IPS-15b (cell line): ENCODE data around the gene KCNK17.
"Not testable (repeated sequence)": the region's sequence is repeated elsewhere in the genome, so short reads cannot be mapped to it uniquely, and the experiment has no call there.

Experiments used
- H3K27me3 ChIP-seq: one replicate; pipeline ENCODE4 v1.6.1; 2013; ENCODE audit warnings: low read length; ENCODE audit not compliant: control insufficient read depth, insufficient read depth
- H3K36me3 ChIP-seq: one replicate; pipeline ENCODE4 v1.6.1; 2013; ENCODE audit warnings: low read length; ENCODE audit not compliant: control insufficient read depth, insufficient read depth
- H3K4me1 ChIP-seq: one replicate; pipeline ENCODE4 v1.6.1; 2013; ENCODE audit warnings: mild to moderate bottlenecking, low read length; ENCODE audit not compliant: control insufficient read depth, insufficient read depth
- H3K4me3 ChIP-seq: one replicate; pipeline ENCODE4 v1.5.1; 2013; ENCODE audit warnings: low read depth, low read length
- H3K9ac ChIP-seq: one replicate; pipeline ENCODE4 v1.6.1; 2013; ENCODE audit warnings: low read depth, mild to moderate bottlenecking, low read length
- H3K9me3 ChIP-seq: one replicate; pipeline ENCODE4 v1.6.1; 2013; ENCODE audit warnings: mild to moderate bottlenecking, low read length; ENCODE audit not compliant: control insufficient read depth, insufficient read depth

KCNK17 gene

DNA sequence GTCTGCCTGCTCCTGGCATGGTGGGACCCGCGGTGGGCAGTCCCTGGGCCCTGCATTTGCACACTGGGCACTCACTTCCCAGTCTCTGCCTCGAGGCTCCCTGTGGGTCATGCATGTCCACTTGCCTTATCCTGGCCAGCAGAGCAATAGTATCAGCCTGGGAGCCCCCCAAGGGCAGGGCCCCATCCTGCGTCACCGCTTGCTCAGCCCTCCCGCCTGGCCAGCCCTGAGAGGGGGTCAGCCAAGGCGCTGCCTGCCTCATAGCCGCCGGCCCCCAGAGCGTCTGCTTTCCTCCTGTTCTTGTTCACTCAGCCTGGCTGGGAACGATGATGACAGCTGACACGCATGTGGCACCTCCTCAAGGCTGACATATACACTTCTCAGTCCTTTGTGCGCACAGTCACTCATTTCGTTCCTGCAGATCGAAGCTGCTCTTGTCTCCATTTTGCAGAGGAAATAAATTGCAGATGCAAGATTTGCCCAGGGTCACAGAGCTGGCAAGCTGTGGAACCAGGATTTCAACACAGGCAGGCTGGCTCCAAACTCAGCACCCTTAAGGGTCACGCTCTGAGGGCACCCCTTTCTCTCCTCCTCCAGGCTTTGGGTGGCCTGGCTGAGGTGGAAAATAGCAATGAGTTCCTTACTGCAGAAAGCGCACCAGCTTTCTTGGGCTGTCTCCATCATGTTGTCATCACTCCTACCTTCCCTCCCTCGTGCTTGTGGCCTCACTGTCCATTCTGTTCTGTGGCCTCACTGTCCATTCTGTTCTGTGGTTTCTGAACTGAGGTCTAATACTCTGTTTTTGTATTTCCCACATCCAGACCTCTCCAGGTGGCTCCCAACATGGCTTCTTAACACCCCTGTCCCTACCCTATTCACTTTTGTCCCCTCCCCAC is 17.2 kb downstream of the KCNK17 start:
- Histone ChIP-seq H3K4me3 (no peak overlapping the region), H3K4me1 (peaks cover 3% of the 10 kb centered on the region), H3K9ac (no peak overlapping the region), H3K9me3 (no peaks in the 10 kb centered on the region), H3K27me3 (no peaks in the 10 kb centered on the region), H3K36me3 (no peaks in the 10 kb centered on the region)

DNA sequence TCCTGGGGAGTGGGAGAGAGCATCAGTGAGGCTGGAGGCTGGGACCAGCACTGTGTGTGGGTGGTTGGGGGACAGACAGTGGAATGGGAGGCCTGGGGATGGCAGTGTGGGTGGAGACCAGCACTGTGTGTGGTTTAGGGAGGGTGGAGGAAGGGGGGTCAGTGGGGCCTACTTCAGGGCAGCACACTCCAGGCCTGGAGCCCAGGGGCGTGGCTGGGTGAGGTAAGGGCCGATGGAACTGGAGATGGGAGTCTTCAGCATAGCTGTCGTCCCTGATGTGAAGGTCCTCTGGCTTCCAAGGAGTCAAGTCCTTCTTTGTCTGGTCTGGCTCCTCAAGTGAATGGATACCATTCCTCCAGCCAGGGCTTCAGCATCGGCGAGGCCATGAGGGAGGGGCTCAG is 18.6 kb downstream of the KCNK17 start:
- no peaks in the 10 kb centered on the region for H3K36me3 ChIP-seq
- no peak overlapping the region for H3K9ac ChIP-seq
- H3K4me3 ChIP-seq, result no peak overlapping the region
- H3K27me3 ChIP-seq, result no peaks in the 10 kb centered on the region
- no peaks in the 10 kb centered on the region for H3K9me3 ChIP-seq
- H3K4me1 ChIP-seq, result peaks cover 10% of the 10 kb centered on the region

DNA sequence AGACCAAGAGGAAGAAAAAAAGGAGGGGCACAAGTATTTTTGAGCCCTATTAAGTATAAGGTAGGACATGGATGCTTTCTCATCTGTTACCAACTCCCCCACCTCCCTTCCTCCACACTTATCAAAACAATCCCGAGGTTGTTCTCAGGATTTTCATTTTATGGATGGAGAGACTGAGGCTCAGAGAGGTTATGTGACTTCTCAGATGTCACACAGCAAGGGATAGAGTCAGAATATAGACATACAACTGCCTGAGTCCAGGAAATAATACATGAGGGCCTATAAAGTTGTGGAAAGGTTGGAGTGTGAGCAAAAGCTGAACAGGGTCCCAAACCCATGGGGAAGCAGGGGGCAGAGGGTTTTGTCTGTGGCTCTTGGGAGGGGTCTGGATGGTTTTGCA is 19.3 kb downstream of the KCNK17 start:
- H3K27me3 ChIP-seq, result no peaks in the 10 kb centered on the region
- H3K4me3 ChIP-seq, result no peak overlapping the region
- no peaks in the 10 kb centered on the region for H3K36me3 ChIP-seq
- no peak overlapping the region for H3K9ac ChIP-seq
- H3K4me1 ChIP-seq, result peaks cover 10% of the 10 kb centered on the region
- H3K9me3 ChIP-seq, result no peaks in the 10 kb centered on the region

DNA sequence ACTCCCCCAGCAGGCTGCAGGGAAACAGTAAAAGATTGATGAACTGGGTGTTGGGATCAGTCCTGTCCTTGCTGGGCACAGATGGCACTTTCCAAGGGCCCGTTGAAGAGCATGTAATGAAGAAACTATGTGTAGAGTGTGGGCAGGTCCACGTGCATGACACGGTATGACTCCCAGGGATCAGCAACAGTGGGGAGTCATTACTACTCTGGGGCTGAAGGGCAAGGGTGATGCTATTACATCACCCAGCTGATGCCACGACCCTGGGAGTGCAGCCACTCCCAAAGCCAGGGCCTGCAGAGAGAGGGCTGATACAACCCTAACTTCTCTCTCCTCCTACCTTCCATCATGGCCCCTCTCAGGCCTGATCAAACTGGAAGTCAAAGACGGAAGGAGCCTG is 20.1 kb downstream of the KCNK17 start:
- H3K4me1 ChIP-seq, result peaks cover 10% of the 10 kb centered on the region
- no peaks in the 10 kb centered on the region for H3K36me3 ChIP-seq
- no peaks in the 10 kb centered on the region for H3K27me3 ChIP-seq
- H3K9ac ChIP-seq, result no peak overlapping the region
- no peaks in the 10 kb centered on the region for H3K9me3 ChIP-seq
- H3K4me3 ChIP-seq, result no peak overlapping the region

DNA sequence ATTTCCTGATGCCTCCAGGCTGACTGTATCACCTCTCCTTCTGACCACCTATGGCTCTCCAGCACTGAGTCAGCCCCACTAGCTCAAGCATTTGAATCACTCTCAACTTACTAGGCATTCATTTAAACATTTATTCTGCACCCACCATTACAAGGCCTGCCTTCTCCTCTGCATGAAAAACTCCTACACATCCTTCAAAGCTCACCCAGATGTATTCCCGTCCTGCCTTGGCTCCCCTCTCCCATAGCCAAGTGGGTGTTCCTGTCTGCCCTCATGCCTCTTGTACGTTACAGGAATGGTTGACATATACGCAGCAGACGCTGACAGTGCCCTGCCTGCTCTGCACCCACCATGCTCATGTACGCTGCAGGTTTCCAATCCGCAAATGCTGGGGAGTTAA is 21.6 kb downstream of the KCNK17 start:
- H3K9me3 ChIP-seq, result no peaks in the 10 kb centered on the region
- no peak overlapping the region for H3K4me3 ChIP-seq
- H3K4me1 ChIP-seq, result peaks cover 10% of the 10 kb centered on the region
- H3K9ac ChIP-seq, result no peak overlapping the region
- H3K36me3 ChIP-seq, result no peaks in the 10 kb centered on the region
- H3K27me3 ChIP-seq, result no peaks in the 10 kb centered on the region

DNA sequence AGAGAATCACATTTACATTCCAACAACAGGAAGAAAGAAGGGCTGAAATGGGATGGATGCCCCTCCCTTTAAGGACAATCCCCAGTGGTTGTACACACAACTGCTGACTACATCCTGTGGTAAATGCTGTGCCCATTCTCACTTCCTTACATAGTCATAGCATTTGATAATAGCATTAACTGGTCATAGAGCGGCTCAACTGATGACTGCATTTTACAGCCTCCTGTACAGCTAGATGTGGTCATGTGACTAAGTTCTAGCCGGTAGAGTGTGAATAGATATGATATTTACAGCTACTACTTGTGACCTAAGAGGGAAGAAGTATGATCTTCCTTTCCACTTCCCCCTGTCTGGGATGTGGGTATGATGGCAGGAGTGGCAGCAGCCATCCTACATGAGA is 24.7 kb downstream of the KCNK17 start:
- H3K27me3 ChIP-seq, result no peaks in the 10 kb centered on the region
- no peak overlapping the region for H3K9ac ChIP-seq
- no peak overlapping the region for H3K4me3 ChIP-seq
- peaks cover 10% of the 10 kb centered on the region for H3K4me1 ChIP-seq
- H3K9me3 ChIP-seq, result no peaks in the 10 kb centered on the region
- no peaks in the 10 kb centered on the region for H3K36me3 ChIP-seq

DNA sequence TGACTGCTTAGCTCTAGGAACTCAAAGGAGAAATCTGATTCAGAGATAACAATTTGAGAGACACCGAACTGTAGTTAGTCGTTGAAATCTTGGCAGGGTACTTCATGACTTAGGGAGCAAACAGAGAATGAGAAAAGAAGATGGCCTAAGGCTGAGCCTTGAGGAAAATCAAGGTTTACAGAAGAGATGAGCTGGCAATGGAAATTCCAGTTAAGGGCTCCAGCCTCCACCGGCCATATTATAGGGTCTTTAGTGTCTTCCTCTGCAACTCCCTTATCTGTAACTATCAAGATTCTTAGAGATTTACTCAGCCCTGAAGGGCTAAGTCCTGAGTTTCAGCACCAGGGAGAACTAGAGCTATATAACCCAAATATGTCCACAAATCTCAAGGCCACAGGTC is 26.6 kb downstream of the KCNK17 start:
- peaks cover 10% of the 10 kb centered on the region for H3K4me1 ChIP-seq
- H3K27me3 ChIP-seq, result no peaks in the 10 kb centered on the region
- no peaks in the 10 kb centered on the region for H3K9me3 ChIP-seq
- H3K9ac ChIP-seq, result no peak overlapping the region
- no peak overlapping the region for H3K4me3 ChIP-seq
- no peaks in the 10 kb centered on the region for H3K36me3 ChIP-seq

DNA sequence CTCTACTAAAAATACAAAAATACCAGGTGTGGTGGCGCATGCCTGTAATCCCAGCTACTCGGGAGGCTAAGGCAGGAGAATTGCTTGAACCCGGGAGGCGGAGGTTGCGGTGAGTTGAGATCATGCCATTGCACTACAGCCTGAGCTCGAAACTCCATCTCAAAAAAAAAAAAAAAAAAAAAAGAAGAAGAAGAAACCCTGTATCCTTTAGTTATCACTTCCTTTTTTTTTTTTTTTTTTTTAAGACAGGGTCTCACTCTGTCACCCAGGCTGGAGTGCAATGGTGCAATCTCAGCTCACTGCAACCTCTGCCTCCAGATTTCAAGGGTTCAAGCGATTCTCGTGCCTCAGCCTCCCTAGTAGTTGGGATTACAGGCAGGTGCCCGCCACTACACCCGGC is 27.6 kb downstream of the KCNK17 start:
- H3K36me3 ChIP-seq, H3K27me3 ChIP-seq: not testable (repeated sequence)

DNA sequence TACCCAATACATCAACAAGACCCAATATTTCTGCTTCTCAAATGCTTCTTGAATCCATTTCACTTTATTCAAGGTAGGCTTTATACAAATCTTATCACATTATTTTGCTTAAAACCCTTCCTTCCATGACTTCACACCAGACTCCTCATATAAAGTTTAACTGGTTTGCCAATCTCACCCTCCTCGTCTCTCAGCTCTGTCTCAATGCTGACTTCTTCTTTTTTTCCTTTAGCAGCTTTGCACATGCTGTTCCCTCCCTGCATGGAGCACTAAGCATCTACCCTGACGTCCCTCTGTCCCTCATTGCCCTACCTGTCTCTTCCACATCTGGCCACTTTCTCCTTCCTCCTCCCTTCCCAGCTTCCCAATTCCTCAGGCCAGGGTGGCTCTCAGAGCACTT is 31.4 kb downstream of the KCNK17 start:
- Histone ChIP-seq H3K27me3 (no peaks in the 10 kb centered on the region), H3K9me3 (no peaks in the 10 kb centered on the region), H3K9ac (no peak overlapping the region), H3K4me1 (no peaks in the 10 kb centered on the region), H3K36me3 (no peaks in the 10 kb centered on the region), H3K4me3 (no peak overlapping the region)

More for the DNA sequence above, 27.6 kb downstream of the KCNK17 start:
- not testable (repeated sequence) for H3K4me1 ChIP-seq, H3K9ac ChIP-seq, H3K9me3 ChIP-seq, H3K4me3 ChIP-seq

DNA sequence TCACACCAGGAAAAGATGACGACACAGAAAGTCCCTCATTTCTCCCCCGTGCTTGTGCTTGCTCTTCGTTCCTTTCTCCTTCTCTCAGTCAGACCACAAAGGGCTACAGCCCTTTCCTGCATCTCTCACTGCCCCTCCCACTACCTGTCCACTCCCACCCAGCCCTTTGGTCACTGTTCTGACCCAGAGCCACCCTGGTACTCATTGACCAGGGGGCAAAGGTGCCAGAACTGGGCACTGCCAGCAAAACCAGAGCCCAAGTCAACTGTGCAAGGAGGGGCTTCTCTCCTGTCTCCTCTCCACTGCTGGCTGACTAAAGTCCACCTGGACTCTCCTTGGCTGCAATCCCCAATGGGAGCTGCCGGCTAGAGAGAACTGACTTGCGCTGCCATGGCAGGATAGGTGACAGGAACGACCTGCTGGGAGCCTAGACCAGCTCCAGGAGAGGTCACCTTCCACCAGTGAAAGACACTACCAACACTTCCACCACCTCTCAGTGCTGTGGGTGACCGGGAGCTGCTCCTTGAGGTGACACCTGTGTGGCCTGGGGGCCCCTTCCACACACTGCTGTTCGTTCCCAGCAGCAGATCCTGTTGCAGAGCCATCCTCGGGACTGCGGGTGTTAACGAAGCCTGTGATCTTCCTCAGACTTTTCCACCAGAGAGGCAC is 32.8 kb downstream of the KCNK17 start:
- no peaks in the 10 kb centered on the region for H3K9me3 ChIP-seq
- no peak overlapping the region for H3K9ac ChIP-seq
- H3K4me1 ChIP-seq, result no peaks in the 10 kb centered on the region
- no peaks in the 10 kb centered on the region for H3K27me3 ChIP-seq
- no peaks in the 10 kb centered on the region for H3K36me3 ChIP-seq
- no peak overlapping the region for H3K4me3 ChIP-seq

DNA sequence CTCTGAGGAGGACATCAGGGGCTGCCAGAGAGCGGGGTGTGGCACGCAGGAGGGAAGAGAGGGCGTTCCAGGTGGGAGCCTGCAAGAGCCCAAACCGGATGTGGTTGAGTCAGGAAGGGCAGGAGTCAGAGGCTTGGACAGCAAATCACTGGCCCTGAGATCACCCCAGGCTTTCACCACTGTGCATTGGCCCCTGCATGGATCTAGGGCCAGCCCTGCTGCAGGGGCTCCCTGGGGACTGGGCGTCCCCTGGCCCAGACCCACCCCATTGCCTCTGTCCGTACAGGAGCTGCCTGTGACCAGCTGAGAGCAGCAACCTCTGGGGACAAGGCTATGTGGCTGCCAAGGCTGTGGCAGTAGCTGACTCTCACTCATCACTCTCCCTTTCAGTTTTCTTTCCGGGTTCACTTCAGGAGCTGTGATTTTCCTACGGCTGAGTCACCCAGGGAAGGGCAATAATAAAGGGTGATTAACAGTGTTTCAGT is 33.9 kb downstream of the KCNK17 start:
- H3K9me3 ChIP-seq, result no peaks in the 10 kb centered on the region
- H3K27me3 ChIP-seq, result no peaks in the 10 kb centered on the region
- H3K9ac ChIP-seq, result no peak overlapping the region
- H3K4me3 ChIP-seq, result no peak overlapping the region
- no peaks in the 10 kb centered on the region for H3K4me1 ChIP-seq
- no peaks in the 10 kb centered on the region for H3K36me3 ChIP-seq

DNA sequence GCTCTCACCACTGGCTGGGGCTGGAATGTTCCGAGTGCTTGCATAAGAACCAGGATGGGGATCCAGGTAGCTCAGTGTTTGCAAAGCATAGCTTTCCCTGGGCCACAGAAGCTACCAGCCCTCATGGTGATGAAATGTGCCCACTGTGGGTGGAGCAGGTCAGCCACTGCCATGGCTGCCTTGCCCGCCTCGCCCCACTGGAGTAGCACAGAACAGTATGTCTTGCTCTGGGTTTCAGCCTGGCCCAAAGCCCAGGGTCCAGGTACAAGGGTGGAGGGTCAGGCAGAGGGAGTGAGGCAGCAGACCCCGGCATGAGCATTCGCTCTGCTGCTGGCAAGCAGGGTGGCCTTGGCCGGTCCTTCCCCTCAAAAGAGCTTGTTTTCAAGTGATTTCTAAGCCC is 34.7 kb downstream of the KCNK17 start:
- H3K4me1 ChIP-seq, result no peaks in the 10 kb centered on the region
- H3K27me3 ChIP-seq, result no peaks in the 10 kb centered on the region
- no peak overlapping the region for H3K4me3 ChIP-seq
- no peak overlapping the region for H3K9ac ChIP-seq
- H3K9me3 ChIP-seq, result no peaks in the 10 kb centered on the region
- no peaks in the 10 kb centered on the region for H3K36me3 ChIP-seq
